Renal cortex interstitium (tissue), 11 donors: Measurements from ENCODE around the gene IST1. TPM values are rescaled to one million over a fixed set of nuclear protein-coding genes. Genes with fewer than 3 reads are reported as not detected.
"Not testable (repeated sequence)": the region's sequence is repeated elsewhere in the genome, so short reads cannot be mapped to it uniquely, and the experiment has no call there.

Source experiments
- DNase-seq, 11 donors: peaks; one replicate each; pipeline ENCODE4 v3.0.0-alpha.2; 2013; ENCODE audit warnings: low read depth in 9 of 11, low spot score in 4 of 11; ENCODE audit errors: extremely low read depth in 1 of 11
- polyA plus RNA-seq, 3 donors: library from polyadenylated mRNA; unstranded; fragments of 120-200 nt; gene quantifications; one replicate each; pipeline ENCODE4 v1.2.1, GENCODE V29; 2013; ENCODE audit not compliant: insufficient read length in 3 of 3

The IST1 gene
- polyA plus RNA-seq, 3 donors = 255 to 338 (median 304) TPM

DNA sequence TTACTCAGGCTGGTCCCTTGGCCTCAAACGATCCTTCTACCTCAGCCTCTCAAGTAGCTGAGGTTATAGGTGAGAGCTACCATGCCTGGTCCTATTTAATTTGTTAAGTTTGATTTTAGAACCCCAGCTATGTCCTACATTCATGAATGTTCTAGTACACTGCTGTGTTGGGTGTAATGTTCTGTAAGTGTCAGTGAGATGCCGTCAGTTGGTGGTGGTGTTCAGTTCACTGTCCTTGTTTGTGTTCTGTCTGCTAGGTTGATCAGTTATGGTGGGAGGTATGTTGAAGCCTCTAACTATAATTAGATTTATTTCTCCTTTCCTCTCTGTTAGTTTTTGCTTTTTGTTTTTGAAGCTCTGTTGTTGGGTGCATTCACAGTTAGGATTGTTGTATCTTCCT is 8.3 kb downstream of the IST1 start:
- DNase-seq = no peak

DNA sequence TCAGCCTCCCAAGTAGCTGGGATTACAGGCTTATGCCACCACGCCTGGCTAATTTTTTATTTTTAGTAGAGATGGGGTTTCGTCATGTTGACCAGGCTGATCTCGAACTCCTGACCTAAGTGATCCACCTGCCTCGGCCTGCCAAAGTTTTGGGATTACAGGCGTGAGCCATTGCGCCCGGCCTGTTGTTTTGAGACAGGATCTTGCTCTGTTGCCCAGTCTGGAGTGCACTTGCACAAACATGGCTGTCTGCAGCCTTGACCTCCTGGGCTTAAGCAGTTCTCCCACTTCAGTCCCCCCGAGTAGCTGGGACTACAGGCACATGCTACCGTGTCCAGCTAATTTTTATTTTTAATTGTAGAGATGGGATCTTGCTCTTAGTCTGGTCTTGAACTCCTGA is 8.9 kb downstream of the IST1 start:
- no peak for DNase-seq

DNA sequence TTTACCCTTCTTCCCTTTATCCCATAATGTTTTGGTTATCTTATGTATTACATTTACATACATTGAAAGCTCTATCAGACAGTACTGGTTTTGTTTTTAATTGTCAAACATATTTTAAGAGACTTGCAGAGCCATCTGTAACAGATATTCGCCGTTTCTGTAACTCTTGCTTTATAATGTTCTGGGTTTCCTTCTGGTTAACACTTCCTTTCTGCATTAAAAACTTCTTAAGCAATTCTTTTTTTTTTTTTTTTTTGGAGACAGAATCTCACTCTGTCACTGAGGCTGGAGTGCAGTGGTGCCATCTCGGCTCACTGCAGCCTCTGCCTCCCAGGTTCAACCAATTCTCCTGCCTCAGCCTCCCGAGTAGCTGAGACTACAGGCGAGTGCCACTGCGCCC is 10.4 kb downstream of the IST1 start:
- DNase-seq = not testable (repeated sequence)

DNA sequence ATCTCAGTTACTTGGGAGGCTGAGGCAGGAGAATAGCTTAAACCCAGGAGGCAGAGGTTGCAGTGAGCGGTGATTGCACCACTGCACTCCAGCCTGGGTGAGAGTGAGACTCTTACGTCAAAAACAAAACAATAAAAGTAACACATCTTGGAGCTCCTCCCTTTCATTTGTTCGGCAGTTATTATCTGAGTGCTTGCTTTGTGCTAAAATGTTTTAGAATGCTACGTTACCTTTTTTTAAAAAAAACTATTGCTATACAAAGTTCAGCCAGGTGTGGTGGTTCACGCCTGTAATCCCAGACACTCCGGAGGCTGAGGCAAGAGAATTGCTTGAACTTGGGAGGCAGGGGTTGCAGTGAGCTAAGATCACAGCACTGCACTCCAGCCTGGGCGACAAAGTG is 15.8 kb downstream of the IST1 start:
- no peak for DNase-seq

DNA sequence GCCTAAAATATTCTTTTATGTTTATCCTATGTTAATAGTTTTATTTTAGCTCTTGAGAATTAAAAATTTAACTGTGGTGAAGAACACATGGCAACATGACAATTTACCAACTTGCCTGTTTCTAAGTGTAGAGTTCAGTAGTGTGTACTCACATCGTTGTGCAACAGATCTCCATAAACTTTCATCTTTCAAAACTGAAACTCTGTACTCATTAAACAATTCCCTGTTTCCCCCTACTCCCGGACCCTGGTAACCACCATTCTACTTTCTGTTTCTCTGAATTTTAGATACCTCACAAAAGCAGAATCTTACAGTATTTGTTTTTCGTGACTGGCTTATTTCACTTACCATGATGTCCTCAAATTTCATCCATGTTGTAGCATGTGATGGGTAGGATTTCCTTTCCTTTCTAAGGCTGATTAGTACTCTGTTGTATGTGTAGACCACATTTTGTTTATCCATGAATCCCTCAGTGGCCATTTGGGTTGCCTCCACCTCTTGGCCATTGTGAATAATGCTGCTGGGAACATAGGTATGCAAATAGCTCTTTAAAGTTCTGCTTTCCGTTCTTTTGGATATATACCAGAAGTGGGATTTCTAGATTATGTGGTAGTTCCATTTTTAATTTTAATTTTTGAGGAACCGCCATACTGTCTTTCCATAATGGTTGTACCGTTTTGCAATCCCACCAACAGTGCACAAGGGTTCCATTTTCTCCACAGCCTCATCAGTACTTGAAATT is 17.4 kb downstream of the IST1 start:
- DNase-seq = no peak

DNA sequence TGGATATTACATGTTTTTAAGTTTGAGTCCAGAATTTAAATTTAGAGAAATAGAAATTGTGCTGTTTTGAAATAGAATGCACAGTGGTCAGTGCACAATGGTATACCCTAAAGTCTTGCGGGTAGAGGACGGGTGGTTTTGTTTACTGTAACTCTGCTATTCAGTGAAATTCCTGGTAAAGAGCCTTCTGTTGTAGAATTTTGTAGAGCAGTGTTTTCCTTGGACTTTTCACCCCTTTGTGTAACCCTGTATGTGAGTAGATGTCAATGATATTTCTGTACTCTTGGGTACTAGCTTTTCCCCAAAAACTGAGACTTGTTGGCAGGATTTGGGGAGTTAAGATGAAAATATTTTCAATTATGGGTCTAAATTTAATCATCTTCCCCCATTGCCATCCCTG is 19.5 kb downstream of the IST1 start:
- DNase-seq = no peak

DNA sequence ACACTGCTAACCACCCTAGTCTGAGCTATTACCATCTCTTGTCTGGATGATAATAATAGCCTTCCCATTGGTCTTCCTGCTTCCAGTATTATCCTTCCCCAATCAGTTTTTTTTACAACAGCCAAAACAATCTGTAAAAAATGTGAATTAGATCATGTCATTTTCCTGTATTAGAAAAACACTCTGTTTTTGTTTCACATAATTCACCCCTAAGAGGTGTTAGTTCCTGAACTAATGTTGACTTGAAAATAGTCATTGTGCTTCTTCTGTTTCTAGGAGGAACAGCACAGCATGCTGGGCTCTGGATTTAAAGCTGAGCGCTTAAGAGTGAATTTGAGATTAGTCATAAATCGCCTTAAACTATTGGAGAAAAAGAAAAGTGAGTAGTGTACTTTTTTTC is 20.0 kb downstream of the IST1 start:
- no peak for DNase-seq

DNA sequence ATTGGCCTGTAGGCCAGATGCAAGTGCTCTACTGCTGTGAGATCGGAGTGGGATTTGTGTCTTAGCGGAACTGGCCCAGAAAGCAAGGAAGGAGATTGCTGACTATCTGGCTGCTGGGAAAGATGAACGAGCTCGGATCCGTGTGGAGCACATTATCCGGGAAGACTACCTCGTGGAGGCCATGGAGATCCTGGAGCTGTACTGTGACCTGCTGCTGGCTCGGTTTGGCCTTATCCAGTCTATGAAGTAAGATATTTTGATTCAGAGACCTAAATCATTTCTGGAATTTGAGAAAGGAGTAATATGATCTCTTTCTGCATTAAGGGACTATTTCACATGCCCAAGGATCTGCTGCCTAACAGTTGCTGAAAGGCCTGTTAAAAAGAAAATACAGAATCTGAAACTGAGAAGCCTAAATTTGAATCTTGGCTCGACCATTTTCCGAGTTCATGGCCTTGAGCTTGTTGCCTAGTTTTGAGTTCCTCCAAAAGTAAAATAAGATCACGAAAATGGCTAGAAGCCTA is 21.1 kb downstream of the IST1 start:
- no peak for DNase-seq

DNA sequence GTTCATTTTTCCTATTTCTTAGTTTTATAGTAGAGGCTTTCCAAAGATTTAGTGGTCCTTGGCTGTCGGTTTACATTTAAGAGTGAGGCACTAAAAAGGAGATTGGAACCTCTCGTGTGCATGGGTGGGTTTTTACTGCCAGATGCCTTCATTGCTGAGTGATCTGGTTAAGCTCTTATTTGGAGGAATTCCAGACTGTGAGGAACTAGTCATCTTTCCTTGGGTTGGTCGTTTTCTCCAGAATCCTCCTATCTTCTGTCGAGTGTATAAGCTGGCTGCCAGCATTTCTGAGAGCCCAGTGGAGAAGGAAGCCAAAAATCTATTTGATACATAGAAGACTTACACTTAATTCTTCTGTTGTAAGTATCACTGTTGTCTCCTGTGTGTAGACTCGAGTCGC is 22.6 kb downstream of the IST1 start:
- no peak for DNase-seq

DNA sequence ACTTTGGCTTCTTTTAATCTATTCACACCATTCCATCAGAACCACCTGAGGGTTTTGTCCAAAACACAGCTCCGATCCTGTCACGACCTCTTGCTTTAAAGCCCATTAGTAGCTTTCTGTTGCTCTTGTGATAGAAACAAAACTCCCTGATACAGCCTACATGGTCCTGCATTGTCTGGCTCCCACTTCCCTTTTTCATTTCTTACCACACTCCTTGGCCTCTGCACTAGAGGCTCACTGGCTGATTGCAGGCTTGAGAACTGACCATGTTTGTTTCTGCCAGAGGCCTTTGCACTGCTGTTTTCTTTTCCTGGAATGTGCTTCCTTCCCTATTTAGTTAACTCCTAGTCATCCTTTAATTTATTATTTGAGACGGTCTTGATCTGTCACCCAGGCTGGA is 23.7 kb downstream of the IST1 start:
- no peak for DNase-seq

DNA sequence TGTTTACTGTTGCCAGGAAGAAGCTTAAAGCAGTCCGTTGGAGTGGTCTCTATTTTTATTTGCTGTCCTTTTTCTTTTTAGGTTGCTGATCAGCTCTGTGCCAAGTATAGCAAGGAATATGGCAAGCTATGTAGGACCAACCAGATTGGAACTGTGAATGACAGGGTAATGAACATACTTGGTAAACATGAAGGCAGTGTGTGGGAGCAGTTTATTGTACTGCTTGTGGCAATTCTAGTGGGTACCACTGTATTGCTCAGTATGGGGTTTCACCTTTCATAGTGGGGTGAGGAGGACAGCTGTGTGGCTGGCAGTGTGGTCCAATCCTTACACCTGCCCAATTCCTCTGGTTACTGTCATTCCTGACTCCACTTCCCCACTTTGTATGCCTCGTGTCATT is 25.3 kb downstream of the IST1 start:
- no peak for DNase-seq

DNA sequence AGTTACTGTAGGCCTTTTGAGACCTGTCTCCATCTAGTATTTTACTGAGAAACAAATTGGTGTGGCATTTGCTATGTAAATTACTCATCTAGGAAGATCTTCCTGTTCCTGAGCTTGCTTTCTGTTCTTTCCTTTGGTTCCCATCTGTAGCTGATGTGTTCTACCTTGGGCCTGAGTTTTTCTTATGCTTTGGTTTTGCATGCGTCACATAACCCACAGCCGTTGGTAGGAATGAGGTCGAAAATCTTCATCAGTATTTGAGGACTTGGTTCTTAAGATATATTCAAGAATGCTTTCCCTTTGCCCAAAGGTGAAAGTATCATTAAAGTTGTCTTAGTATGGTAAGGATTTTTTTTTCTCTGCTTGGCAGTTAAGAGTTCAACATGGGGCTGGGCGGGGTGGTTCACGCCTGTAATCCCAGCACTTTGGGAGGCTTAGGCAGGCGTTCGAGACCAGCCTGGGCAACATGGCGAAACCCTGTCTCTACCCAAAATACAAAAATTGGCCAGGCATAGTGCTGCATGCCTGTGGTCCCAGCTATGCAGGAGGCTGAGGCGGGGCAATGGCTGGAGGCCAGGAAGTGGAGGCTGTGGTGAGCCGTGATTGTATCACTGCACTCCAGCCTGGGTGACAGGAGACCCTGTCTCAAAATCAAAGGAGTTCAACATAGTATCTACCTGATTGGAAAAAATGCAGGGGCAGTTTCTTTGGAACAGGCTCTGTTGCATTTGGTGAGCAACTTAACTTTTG is 28.8 kb downstream of the IST1 start:
- no peak for DNase-seq

DNA sequence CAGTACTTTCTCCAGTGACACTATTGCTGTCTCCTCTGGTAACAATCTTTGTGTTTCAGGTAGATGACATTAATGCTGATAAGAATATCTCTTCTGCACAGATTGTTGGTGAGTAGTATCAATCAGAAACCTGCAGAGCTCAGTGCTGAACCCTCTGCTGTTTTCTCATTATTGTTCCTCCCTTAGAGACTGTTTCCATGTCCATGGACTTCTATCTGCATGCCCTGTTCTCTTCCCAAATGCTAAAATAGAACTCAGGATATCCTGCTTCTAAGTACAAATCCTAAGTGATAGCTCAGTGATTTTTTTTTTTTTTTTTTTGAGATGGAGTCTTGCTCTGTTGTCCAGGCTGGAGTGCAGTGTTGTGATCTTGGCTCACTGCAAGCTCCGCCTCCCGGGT is 29.4 kb downstream of the IST1 start:
- no peak for DNase-seq

DNA sequence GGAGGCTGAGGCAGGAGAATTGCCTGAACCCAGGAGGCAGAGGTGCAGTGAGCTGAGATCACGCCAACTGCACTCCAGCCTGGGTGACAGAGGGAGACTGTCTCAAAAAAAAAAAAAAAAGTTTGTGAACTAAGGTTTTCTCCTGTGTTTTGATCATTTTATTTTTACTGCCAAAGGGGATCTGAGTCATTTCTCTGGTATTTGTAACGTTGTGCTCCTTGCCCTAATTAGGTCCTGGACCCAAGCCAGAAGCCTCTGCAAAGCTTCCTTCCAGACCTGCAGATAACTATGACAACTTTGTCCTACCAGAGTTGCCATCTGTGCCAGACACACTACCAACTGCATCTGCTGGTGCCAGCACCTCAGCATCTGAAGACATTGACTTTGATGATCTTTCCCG is 32.1 kb downstream of the IST1 start:
- DNase-seq = no peak

DNA sequence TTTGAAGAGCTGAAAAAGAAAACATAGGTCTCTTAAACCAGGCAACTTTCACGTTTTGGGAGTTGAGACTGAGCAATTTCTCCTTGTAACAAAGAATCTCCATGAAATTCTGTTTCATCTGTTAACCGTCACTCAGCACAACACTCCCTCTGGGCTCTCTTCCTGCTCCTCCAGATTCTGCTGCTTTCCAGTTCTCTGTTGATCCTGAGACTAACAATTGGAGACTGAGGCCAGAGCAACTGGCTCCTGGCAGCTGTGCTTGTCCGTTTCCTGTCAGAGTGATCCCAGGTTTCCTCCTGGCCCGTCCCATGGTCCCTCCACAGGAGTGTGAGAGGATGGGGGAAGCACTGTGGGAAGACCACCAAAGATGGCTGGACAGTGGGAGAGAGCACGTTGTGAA is 32.5 kb downstream of the IST1 start:
- DNase-seq = no peak

DNA sequence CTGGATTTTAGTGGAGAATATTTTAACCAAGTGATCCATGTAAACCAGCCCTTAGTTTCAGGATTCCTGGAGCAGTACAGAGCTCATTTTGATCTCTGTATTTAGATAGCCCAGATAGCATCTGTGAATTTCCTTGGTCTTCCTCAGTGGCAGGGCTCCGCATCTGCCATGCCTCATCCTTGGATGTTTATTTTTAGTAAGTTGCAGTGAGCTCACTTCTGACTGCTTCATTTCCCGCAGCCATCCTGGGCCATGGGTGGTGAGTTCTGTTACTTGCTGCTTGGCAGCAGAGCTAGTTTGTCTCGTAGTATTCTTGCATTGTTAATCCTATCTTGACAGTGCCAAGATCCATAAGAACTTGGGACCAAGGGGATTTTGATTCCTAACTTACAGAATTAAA is 33.7 kb downstream of the IST1 start:
- DNase-seq = no peak

DNA sequence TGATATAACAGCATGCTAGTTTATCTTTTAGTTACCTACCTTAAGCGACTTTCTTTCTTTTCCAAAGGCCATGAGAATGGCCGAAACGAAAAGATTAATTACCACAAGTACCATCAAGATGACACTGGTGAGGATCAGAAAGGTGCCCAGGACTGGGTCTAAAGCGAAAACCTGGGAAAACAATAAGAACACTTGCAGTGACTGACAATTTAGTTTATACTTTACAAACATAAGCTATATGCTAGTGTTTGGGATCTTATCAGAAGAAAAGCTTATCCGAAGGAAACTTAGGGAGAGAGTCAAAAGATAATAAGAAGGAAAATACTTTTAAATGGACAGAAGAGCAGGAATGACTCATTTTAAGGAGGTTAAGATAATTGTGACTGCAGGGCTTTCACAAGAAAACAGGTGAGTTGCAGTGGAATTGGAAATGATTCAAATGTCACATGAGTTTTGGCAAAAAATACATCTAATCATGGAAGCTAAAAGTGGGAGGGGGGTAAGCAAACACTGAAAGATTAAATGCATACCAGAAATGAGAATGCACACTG is 34.8 kb downstream of the IST1 start:
- no peak for DNase-seq

DNA sequence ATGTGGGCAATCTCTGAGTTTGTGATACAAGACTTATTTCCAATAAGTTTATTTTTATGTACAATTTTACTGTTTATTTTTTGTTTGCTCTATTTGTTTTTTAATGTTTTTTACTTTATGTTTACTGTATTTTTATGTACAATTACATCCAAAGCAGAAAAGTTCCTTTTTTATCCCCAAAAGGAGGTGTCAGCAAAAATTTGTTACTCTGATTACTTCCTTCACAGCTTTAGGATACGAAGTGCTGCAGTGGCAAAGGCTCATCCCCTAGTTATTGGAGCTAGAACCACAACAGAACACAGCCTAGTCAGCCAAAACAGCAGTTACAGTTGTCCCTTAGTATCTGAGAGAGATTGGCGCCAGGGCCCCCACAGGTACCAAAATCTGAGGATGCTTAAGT is 35.7 kb downstream of the IST1 start:
- DNase-seq = no peak

DNA sequence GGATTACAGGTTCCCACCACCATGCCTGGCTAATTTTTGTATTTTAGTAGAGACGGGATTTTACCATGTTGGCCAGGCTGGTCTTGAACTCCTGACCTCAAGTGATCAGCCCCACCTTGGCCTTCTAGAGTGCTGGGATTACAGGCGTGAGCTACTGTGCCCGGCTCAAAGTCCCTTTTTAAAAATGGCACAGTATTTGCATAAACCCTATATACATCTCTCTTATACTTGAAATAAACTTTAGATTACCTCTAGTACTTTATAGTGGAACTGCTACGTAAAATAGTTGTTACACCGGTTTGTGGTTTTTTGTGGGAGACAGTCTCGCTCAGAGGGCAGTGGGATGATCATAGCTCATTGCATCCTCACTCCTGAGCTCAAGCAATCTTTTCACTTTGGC is 36.3 kb downstream of the IST1 start:
- no peak for DNase-seq

DNA sequence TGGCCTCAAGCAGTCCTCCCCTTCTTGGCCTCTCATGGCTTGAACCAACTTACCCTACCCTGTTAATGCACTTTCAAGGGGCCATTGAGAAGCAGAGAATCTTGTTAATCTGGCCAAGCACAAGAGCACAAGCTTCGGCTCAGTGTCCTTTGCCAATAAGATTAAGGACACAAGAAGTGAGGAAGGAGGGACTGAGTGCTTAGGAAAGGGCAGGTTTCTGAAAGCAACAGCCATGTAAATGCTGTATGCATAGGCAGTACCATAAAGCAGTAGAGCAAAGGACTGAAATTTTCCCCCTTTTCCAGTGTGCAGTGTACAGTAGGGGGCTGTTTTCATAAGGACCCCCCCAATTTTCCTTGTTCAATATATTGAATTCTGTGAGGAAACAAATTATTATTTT is 37.7 kb downstream of the IST1 start:
- DNase-seq = no peak
